Camera-type eye (tissue), 1 donor: ENCODE data around the gene UFSP2. TPM values are rescaled to one million over a fixed set of nuclear protein-coding genes. Genes with fewer than 3 reads are reported as not detected.

Experiments
- total RNA-seq: library from RNA; depleted of rRNA; stranded (reverse); fragments of >200 nt; gene quantifications from one replicate; pipeline ENCODE4 v1.2.3, GENCODE V29; 2014

UFSP2 gene, protein sequence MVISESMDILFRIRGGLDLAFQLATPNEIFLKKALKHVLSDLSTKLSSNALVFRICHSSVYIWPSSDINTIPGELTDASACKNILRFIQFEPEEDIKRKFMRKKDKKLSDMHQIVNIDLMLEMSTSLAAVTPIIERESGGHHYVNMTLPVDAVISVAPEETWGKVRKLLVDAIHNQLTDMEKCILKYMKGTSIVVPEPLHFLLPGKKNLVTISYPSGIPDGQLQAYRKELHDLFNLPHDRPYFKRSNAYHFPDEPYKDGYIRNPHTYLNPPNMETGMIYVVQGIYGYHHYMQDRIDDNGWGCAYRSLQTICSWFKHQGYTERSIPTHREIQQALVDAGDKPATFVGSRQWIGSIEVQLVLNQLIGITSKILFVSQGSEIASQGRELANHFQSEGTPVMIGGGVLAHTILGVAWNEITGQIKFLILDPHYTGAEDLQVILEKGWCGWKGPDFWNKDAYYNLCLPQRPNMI
- total RNA-seq, result 60.0 TPM

DNA sequence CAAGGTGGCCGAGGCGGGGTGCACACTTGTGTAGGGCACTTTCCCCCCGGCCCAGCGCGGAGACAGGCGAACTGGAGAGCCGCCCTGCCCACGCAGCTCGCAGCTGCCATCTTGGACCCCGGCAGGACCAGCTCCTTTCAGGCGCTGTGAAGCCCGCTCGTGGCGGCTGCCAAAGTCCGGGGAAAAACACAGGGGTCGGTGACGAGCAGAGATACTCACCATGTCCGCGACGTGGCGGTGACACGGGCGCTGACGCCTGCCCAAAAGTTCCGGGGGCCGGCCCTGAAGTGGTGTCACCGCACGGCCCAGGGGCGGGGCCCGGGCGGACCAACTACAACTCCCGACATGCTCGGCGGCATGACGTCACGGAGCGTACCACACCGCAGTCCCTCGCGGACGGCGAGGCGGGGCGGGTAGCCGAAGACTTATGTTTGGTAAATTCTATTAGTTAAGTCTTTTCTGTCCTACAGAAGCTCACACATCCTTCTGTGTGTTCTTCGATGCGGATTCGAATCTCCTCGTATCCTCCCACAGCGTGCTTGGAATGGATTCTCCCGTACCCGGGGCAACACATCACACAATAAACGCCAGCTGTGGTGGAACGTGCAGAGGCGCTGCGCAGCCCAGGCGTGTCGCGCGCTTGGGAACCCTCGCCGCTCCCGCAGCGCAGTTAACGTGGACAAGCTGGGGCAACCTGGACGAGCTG lies at the start of gene UFSP2:
TSS of gene UFSP2 (minus strand) at position 318 of the 706 bp plus-strand sequence. CDS start at position 222, 96 bp downstream.

GRCh38 chr4:185471235-185472102 lies 45.7 kb upstream of the UFSP2 start, which contains the start of gene CCDC110:
CCDC110 (minus strand) TSS chr4:185471733; CDS start chr4:185471683, 50 bp downstream.

GRCh38 chr4:185396724-185397385 lies 28.9 kb downstream of the UFSP2 start, which contains the start of gene ANKRD37:
ANKRD37 (plus strand) TSS chr4:185396841; CDS start chr4:185396924, 83 bp downstream.

DNA sequence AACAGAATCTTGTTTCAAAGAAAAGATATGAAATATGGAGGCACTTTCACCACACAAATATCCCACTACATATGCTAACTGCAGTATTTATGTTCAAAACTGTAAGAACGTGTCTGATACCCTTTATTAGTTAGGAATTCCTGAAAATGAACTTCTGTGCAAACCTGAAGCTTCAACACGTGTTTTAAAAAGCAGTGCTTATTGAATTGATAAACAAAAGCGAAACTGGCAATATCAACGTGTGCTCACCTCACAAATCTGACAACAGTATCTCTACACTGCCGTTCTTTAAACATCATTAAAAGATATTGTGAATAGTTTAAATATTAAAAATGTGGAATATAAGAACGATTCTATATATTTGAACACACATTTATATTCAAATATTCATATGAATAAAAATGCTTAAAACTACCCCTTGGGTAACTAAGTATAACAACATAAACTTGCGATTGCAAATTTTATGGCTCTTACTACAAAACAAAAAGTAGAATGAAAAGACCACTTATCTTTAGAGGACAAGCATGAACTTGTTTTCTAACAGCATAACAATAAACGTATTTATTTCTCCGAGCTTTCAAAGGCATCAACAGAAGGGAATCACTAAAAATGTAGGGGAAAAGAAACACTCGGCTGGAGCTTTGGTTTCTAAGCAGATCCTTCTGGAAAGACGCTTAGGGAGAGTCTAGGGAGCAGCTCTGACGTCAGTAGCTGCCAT lies 30.4 kb downstream of the UFSP2 start, which contains the start of gene LRP2BP:
TSS of gene LRP2BP (minus strand) at position 687 of the 718 bp plus-strand sequence. CDS start 17,738 bp downstream, outside the sequence.

Other genes starting within 250 kb of the UFSP2 start
- gene CFAP97, start 222.0 kb downstream of the UFSP2 start, total RNA-seq, result 52.4 TPM
- 56.1 TPM for gene SNX25, start 216.4 kb downstream of the UFSP2 start, total RNA-seq
- 9.7 TPM for gene LRP2BP, start 30.0 kb downstream of the UFSP2 start, total RNA-seq
- gene ANKRD37, start 29.1 kb downstream of the UFSP2 start, total RNA-seq, result 71.8 TPM
- gene CCDC110, start 45.8 kb upstream of the UFSP2 start, total RNA-seq, result 3.7 TPM
- gene PDLIM3, start 109.5 kb upstream of the UFSP2 start, total RNA-seq, result 128 TPM